KOPT-K1 (cell line): ENCODE measurements around the gene GALNT17.

Experiments used
- H3K27ac ChIP-seq: fragments of 200-600 bp; sonication (generic); 2 replicates; pipeline ENCODE4 v1.5.1; 2016; ENCODE audit warnings: antibody characterized with exemption, mild to moderate bottlenecking, low read depth, low read length; ENCODE audit not compliant: poor library complexity, severe bottlenecking
- H3K36me3 ChIP-seq: fragments of 200-600 bp; sonication (generic); 2 replicates; pipeline ENCODE4 v1.5.1; 2017; ENCODE audit warnings: antibody characterized with exemption, mild to moderate bottlenecking, low read length, moderate library complexity; ENCODE audit not compliant: insufficient read depth
- H3K9me3 ChIP-seq: fragments of 200-600 bp; sonication (generic); 2 replicates; pipeline ENCODE4 v1.5.1; 2017; ENCODE audit warnings: antibody characterized with exemption, low read length, mild to moderate bottlenecking; ENCODE audit not compliant: insufficient read depth, poor library complexity, severe bottlenecking

Gene GALNT17

DNA sequence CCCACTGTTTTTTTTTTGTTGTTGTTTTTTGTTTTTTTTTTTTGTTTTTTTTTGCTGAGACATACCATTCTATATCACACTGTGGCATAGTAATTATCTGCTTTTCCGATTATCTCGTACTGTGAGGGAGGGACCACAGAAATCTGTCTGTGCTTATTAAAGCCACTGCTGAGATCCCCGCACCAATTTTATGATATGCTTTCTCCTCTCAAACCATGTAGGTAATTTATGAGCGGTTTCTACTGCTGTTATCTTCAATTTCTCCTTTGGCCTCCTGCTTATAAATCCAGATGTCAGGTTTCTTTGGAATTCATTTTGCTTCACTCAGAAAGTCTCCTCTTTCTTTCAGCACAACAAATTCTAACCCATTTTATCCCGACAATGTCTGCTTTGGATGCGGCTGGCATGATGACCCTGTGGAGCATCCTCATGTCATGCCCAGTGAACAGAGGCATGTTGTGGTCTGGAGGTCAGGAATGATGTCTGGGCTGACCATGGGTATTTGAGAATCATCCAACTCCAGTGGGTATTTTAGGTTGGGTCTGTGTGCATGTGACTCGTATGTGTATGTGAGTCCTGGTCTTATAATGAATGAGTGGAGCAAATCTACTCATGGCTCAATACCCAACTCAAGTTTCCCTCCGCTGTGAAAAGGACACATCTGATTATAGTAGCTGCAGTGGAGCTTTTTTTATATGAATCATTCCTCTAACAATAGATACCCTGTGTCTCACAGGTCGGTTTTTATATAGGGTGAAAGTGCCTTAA is 213.4 kb downstream of the GALNT17 start:
- Histone ChIP-seq H3K9me3 (no peaks in the 10 kb centered on the region), H3K27ac (no peak overlapping the region), H3K36me3 (no peaks in the 10 kb centered on the region)

DNA sequence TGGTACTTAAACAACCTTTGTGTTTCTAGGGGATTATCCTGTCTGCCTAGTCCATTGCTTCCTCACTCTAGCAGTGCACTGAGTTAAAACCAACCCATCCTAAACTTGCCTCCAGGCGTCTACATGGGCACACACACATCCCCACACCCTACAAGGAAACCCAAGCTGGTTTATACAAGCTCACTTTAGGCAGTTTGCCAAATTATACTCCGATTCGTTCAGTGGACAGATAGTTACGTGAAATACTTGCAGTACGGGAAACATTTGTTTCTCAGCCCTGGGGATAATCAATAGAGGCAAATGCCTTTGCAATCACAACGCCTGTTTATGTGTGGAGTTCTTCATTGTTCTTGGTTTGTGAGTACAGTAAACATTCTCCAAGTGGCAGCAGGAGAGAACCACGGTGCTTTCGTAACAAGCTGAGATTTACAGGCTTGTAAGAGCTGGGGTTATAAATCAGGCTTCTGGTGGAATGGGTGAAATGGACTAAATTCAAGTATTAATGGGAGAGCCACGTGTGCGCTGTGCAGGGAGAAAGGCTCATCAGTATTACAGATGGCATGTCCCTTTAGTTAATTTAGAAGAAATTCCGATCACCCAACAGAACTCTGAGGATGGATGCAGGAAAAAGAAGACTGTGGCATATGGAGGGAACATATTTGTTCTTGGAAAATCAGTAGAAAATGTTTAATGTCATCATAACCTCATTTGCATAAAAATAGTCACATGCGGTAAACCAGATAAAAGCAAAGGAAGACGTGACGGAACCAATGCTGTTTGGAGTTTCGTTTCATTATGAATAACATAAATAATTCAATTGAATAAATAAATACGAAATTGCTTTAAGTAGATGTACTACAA is 217.1 kb downstream of the GALNT17 start:
- Histone ChIP-seq H3K9me3 (no peaks in the 10 kb centered on the region), H3K27ac (no peak overlapping the region), H3K36me3 (no peaks in the 10 kb centered on the region)

DNA sequence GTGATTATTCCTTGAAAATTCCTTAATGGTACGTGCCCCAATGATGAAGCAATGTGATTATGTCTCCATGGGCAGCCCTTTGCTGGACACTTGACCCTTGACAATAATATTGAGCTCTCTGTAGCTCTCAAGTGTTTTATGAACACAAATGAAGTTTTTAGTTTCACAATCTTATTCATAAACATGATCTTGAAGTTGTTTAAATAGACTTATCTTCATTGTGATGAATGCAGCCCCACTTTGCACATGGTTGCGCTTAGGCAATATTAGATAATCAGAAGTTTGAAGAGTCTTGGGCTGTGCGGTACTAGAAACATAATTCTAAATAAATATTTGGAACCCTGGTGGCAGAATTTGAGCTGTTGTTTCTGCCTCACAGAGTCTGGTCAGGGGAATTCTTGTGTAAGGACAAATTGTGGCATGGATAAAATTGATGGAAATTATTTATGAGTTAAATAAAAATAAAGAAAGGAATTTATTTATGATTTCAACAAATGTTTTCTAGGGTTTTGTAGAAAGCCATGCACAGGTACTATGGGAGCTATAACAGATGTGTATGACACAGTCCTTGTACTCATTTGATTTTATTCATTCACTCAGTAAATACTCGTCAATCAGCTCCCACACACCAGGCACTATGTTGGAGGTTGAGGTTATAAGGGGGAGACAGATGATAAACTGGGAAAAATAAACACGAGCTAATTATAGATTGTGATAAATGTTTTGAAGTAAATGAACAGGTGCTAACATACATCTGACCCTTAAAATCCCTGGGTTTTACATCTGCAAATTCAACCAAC is 217.9 kb downstream of the GALNT17 start:
- no peaks in the 10 kb centered on the region for H3K36me3 ChIP-seq
- H3K9me3 ChIP-seq: no peaks in the 10 kb centered on the region
- H3K27ac ChIP-seq: no peak overlapping the region

DNA sequence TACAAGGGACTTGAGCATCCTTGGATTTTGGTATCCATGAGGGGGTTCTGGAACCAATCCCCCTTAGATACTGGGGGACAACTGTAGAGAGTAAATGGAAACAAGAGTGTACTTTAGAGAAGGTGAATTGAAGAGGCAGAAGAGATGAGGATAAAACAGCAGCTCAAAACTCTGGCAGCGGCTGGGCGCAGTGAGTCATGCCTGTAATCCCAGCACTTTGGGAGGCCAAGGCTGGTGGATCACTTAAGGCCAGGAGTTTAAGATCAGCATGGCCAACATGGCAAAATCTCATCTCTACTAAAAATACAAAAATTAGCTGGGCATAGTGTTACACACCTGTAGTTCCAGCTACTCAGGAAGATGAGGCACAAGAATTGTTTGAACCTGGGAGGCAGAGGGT is 218.7 kb downstream of the GALNT17 start:
- Histone ChIP-seq H3K9me3 (no peaks in the 10 kb centered on the region), H3K27ac (no peak overlapping the region), H3K36me3 (no peaks in the 10 kb centered on the region)

DNA sequence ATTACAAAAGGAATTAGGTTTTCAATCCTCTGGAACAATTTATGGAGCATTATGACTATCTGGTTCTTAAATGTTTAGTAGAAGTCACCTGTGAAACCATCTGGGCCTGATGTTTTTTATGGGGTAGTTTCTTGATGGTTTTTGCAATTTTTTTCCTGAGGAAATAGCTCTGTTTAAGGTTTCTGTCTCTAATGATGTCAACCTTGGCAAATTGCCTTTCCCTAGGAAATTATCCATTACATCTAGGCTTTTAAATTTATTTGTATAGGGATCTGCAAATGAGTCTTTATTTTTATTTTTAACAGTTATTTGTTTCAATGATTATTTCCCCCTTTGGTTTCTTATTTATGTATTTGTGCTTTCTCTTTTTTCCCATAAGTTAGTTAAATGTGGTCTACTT is 222.8 kb downstream of the GALNT17 start:
- Histone ChIP-seq H3K36me3 (no peaks in the 10 kb centered on the region), H3K27ac (no peak overlapping the region), H3K9me3 (peaks cover 13% of the 10 kb centered on the region)

DNA sequence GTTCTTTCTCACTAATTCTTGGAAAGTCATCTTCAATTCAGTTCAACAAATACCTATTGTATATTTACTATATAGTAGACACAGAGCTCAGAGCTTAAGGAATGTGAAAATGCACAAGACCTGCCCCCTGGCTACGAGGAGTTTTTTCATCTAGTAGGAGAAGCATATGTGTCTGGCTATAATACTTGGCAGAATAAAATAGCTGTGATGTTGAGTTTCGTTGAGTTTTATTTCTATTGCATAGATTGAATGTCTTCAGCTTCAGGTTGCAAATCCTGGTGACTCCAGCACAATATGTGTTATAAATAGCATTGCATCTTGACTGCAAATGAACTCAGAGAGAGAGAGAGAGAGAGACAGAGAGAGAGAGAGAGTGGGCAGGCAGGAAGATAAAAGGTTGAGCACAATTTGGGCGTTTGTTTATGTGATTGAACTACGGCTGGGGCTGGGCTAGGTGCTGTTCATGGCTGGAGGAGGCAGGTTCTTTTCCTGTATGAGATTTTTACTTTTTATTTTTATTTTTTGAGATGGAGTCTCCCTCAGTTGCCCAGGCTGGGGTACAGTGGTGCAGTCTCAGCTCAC is 229.6 kb downstream of the GALNT17 start:
- H3K27ac ChIP-seq: no peak overlapping the region
- no peaks in the 10 kb centered on the region for H3K36me3 ChIP-seq
- H3K9me3 ChIP-seq: peaks cover 13% of the 10 kb centered on the region

DNA sequence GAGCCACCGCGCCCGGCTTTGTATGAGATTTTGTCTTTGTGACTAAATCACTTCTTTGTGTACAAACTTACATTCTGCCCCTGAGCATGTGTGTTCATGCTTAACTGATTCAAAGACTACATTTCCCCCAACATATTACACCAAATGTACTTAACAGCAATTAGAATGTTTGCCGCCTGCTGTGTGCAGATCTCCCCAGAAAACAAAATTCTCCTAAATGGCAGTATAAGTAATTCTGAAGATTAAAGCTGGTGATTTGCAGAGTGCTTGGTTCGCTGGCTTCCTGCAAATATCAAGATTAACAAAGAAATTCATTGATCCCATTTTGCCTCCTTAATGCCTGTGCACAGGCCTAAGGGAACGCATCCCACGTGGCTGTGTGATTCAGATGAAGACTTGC is 230.3 kb downstream of the GALNT17 start:
- Histone ChIP-seq H3K36me3 (no peaks in the 10 kb centered on the region), H3K27ac (no peak overlapping the region), H3K9me3 (peaks cover 7% of the 10 kb centered on the region)

DNA sequence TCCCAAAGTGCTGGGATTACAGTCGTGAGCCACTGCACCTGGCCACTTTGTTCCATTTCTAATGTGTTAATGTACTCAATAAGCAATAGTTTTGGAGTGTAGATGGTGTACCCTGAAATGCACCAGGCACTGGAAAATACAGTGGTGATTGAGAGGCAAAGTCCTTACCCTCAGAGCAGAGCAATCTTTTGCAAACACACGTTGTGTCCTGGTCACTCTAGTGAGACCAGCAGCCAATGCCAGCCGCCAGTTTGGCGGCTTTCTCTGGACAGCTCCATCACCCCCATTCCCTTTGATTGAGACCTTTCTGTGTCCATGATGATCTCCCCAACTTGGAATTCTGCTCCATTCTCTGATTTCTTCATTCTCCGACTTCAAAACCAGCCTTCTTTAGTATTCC is 231.3 kb downstream of the GALNT17 start:
- Histone ChIP-seq H3K36me3 (no peaks in the 10 kb centered on the region), H3K27ac (no peak overlapping the region), H3K9me3 (no peaks in the 10 kb centered on the region)

DNA sequence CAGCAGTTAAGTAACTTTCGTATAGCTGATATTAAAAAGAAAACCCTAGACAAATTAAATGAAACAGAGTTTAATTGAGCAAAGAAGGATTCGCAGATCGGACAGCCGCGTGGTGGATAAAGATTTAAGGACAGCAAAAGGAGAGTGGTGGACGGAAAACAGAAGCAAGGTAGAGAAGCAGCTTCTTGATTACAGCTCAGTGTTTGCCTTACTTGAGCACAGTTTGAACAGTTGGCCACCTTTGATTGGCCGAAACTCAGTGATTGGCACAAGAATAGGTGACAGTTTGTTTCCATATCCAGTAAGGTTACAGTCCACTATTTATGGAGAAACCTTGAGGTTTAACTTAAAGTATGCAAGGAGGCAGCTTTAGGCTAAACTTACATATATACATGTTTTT is 231.7 kb downstream of the GALNT17 start:
- H3K36me3 ChIP-seq: no peaks in the 10 kb centered on the region
- H3K9me3 ChIP-seq: no peaks in the 10 kb centered on the region
- no peak overlapping the region for H3K27ac ChIP-seq

DNA sequence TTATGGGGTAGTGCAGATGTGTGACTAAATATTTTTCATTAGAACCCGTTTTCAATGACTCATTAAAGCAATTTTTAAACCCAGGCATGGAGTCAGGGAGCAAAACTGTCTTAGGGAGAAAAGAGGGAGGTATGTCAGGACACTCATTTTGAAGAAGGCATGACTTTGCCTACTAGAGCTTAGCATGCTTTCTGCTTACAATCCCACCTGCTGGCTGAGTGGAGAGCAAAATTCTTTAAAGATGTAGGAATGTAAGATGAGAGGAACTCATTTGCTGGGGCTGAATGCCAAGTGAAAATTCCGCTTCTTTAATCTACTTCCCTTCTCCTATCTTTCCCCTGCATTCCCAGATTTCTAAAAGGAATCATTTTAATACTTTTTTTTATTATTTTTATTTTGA is 232.6 kb downstream of the GALNT17 start:
- no peaks in the 10 kb centered on the region for H3K36me3 ChIP-seq
- H3K9me3 ChIP-seq: no peaks in the 10 kb centered on the region
- H3K27ac ChIP-seq: no peak overlapping the region

DNA sequence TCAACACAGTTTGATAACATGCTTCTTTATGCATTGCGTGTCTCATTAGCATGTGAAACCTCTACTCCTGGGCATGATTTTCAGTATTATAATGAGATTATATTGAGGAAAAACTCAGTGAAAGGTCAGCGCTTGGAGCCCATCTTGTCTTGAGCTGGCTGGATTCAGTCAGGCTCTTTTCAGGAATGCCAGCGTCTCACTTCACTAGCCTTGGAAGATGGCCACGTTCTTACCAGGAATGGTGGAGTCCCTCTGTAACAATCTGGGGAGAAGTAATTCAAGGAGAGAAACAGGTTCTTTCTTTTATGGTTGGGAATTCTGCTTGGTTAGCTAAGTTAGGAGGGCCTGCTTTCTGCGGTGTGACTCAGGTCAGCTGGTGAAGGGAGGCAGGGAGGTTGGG is 241.0 kb downstream of the GALNT17 start:
- Histone ChIP-seq H3K27ac (no peak overlapping the region), H3K9me3 (peaks cover 19% of the 10 kb centered on the region), H3K36me3 (no peaks in the 10 kb centered on the region)

DNA sequence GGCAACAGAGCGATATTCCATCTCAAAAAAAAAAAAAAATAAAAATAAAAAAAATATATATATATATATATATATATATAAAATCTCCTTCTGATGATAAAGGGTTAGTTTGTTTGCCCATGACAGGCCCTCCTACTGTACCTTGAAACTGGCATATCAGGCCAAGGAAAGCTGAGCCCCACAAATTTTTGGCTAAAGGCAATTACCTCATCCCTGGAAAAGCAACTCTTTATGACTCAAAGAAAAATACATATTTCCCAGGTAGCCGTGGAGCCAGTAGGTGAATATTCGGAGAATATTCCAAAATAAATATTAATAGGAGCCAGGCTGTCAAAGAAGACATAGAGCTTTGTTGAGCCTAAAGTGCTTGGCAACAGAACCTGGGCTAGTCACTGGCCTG is 245.1 kb downstream of the GALNT17 start:
- H3K9me3 ChIP-seq: peaks cover 37% of the 10 kb centered on the region
- H3K36me3 ChIP-seq: no peaks in the 10 kb centered on the region
- H3K27ac ChIP-seq: no peak overlapping the region

DNA sequence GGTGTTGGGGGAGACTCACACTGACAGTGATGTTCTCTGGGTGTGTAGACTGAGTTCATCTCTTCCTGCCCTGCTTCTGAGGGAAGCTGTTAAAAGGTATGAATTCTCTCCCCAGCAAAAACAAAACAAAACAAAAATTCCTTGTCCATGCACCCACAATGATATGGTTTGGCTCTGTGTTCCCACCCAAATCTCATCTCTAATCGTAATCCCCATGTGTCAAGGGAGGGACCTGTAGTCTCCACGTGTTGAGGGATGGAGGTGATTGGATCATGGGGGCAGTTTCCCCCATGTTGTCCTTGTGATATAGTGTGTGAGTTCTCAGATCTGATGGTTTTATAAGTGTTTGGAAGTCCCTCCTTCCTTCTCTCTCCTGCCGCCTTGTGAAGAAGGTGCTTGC is 245.5 kb downstream of the GALNT17 start:
- Histone ChIP-seq H3K36me3 (no peaks in the 10 kb centered on the region), H3K27ac (no peak overlapping the region), H3K9me3 (peaks cover 37% of the 10 kb centered on the region)

DNA sequence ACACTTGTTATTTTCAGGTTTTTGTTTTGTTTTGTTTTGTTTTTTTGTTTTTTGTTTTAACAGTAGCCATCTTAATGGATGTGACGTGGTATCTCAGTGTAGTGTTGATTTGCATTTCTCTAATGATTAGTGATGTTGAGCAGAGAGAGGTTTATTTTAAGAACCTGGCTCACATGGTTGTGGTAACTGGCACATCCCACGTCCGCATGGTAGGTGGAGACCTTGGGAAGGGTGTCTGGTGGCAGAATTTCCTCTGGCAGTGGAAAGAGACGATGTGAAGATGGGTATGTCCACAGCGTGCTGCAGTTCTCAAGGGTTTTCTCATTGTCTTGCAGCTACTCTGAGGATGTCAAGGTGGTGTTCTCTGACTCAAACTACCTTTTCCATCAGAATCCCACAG is 252.2 kb downstream of the GALNT17 start:
- Histone ChIP-seq H3K9me3 (peaks cover 11% of the 10 kb centered on the region), H3K27ac (no peak overlapping the region), H3K36me3 (no peaks in the 10 kb centered on the region)

DNA sequence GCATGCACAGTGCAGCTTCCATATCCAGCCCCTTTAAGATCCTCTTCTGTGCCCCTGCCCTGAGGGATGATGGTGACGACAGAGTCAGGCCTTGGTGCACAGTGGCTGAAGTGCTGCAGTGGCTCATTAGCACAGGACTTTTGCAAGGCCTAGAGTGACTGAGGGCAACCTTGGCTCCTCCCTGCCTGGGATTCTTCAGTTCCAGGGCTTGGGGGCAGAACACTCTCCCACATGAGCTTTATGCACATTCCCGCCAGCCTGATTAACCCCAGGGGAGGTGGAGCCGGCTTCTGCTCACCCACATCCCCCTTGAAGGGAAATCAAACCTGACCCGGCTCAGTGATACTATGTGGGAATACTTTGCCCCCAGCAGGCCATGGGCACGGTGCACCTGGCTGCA is 253.4 kb downstream of the GALNT17 start:
- no peaks in the 10 kb centered on the region for H3K36me3 ChIP-seq
- peaks cover 5% of the 10 kb centered on the region for H3K9me3 ChIP-seq
- H3K27ac ChIP-seq: no peak overlapping the region
